Right lobe of liver (tissue), 5 donors: ENCODE results near the gene PANX3. TPM values are rescaled to one million over a fixed set of nuclear protein-coding genes. Genes with fewer than 3 reads are reported as not detected.

Experiments used
- small RNA-seq, 2 experiments: library from RNA; depleted of rRNA; stranded (forward); fragments of <200 nt; gene quantifications; one replicate each; pipeline ENCODE3, GENCODE V24; 2016
- total RNA-seq, 6 experiments: library from RNA; depleted of rRNA in 2 of 6; stranded (reverse); fragments of >200 nt in 2 of 6; fragmentation: NEBNext Ultra II Directional in 3 of 6; extraction: Animal tissue kit (Norgen Biotek cat#: 25700) in 3 of 6; gene quantifications; one replicate each; pipeline versions ENCODE4 v1.1.0 to v1.2.4, GENCODE V29; 2016 to 2023
- donor health status: DM: no; HTN: no; CAD: no.
- donor health status: DM: no; HTN: no; CAD: no.
- donor health status: DM: no; HTN: yes; CAD: no.
- donor health status: DM: no; HTN: yes; CAD: no.

PANX3 gene
- total RNA-seq, 6 experiments from 2014 or later = not detected

Small RNA genes lying within 50 kb of the gene (small RNA-seq; reads per million reads assigned to genes)
- 0 reads per million in 2 experiments for gene RNA5SP352

Other genes with a start within 250 kb of the PANX3 start
- gene OR8B2, start 226.9 kb upstream of the PANX3 start, total RNA-seq = not detected
- not detected for gene OR8B3, start 212.4 kb upstream of the PANX3 start, total RNA-seq
- not detected for gene OR8B4, start 186.6 kb upstream of the PANX3 start, total RNA-seq
- gene OR8B8, start 165.7 kb upstream of the PANX3 start, total RNA-seq = not detected
- not detected for gene OR8B12, start 67.8 kb upstream of the PANX3 start, total RNA-seq
- gene OR8A1, start 41.4 kb upstream of the PANX3 start, total RNA-seq = not detected
- 10 to 100 TPM; 13.3 to 20.5 (median 17.9) TPM for gene TBRG1, start 11.4 kb downstream of the PANX3 start, total RNA-seq
- 10 to 100 TPM; 30.9 to 56.8 (median 35.6) TPM for gene SIAE, start 62.3 kb downstream of the PANX3 start, total RNA-seq
- 1 to 10 TPM in 3 of 6 experiments, under 1 TPM in 3; 0.23 to 4.0 (median 1.2) TPM for gene SPA17, start 62.5 kb downstream of the PANX3 start, total RNA-seq
- gene NRGN, start 128.5 kb downstream of the PANX3 start, total RNA-seq = 1 to 10 TPM in 3 of 6 experiments, under 1 TPM in 2, not detected in 1; 0.43 to 4.6 (median 1.4) TPM
- gene VSIG2, start 140.8 kb downstream of the PANX3 start, total RNA-seq = 1 to 10 TPM in 2 of 6 experiments, under 1 TPM in 3, not detected in 1; 0.68 to 1.4 (median 0.83) TPM
- 10 to 100 TPM in 3 of 6 experiments, 1 to 10 TPM in 3; 6.1 to 15.3 (median 9.7) TPM for gene ESAM, start 150.9 kb downstream of the PANX3 start, total RNA-seq
- gene MSANTD2, start 189.0 kb downstream of the PANX3 start, total RNA-seq = 1 to 10 TPM; 2.6 to 4.7 (median 3.6) TPM